Activated CD4-positive, alpha-beta T cell treated with anti-CD3 and anti-CD28 coated beads for 48 hours (primary cell): Measurements from ENCODE around the gene PARD3.

ENCODE experiments used
- DNase-seq: peaks from one replicate; pipeline ENCODE4 v3.0.0-alpha.2; 2020

PARD3 gene

DNA sequence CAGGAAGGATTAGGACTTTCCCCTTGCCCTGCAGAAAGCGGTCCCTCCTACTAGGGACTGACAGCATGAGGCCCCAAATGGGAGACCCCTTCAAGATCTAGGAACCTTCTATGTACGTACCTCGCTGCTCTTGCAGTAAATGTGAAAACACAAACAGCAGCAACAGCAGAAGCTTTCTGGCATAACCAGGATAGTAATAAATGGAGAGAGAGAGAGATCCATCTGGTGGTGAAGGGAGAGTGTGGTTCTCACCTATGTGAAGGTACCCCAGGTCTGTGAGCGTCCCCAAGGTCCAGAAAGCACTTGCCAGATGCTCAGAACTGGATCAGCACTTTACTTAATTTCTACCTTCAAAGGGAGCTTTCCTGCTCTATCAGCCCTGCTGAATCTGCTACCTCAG lies 592.7 kb downstream of the PARD3 start:
- DNase-seq = no peak

DNA sequence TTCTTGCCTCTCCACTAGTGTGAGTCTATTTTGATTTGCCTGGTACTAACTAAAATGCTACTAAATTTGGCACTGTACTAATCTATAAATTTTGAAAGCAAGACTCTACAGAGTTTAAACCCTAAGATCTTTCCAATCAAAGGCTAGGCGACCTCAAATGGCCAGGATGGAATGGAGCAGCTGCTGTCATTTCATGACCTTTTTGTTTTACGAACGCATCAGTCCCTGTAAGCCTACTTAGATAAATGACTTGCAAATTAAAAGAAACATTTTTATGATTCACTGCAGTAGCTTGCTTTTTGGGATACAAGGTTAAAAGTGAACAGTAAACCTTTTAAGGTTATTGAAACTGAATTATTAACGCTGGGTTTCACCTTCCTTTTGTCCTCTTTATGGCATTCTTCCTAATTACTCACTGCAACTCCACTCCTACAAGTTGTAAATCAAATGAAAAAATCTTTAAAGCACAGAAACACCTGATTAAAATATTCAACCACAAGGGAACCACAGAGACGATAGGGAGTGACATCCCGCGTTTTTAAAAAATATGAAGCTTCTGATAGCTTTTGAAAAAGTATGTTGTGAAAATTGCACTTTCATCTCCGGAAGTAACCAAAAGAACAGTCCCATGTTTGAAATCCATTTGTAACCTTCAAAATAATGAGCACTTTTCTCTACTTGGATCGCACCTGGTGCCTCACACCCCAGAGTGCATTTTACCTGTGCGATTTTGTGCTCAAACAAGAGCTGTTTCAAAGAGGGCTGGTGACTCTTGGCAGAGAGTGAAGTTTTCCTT lies 595.1 kb downstream of the PARD3 start:
- DNase-seq = no peak

DNA sequence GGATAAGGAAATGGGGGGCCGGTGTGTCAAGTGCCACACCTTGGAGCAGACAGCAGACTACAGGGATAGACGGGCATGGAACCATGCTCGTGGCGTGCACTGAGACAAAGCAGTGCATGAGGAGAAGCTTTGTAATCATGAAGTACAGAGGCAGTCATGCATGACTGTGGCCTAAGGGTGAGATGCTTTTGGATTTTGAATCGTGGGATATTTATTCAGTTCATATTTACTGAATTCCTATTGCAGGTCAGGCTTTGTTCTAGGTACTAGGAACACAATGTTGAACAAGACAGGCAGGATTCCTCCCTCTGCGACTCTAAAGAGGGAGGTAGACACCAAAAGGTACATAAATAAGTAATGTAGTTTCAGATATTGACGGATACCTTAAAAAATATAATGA lies 597.6 kb downstream of the PARD3 start:
- no peak for DNase-seq

DNA sequence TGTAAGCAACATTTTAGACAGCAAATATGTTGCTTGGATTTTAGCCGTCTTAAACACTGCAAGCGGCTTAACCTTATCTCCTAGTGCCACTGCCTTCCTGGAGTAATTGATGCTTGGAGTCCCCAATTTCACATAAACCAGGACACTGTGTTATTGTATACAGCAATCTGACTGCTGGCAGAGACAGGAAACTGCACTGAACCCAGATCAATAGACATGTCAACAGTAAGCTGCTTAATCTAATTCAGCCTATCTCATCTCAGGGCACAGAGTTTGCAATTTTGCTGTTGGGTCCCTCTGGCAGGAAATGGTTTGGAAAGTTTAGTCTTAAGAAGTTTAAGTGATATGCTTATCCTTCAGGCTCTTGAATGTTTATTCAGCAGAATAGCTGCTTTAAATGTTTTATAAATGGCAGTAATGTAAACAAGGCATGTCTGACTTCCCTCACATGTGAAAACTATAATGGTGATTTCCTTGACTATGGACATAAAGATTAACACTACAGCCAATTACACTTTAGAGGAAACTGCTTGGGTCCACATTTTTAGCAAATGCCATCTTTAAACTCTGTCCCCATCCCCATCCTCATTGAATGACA lies 598.6 kb downstream of the PARD3 start:
- no peak for DNase-seq

DNA sequence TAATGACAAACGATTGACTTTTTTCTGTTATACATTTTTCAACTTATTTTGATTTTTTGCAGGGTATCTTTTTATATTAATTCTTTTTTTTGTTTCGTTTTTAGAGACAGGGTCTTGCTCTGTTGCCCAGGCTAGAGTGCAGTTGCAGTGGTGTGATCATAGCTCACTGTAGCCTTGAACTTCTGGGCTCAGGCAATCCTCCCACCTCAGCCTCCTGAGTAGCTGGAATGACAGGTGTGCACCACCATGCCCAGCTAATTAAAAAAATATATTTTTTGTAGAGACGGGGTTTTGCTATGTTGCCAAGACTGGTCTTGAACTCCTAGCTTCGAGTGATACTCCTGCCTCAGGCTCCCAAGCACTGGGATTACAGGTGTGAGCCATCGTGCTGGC lies 601.3 kb downstream of the PARD3 start:
- no peak for DNase-seq

DNA sequence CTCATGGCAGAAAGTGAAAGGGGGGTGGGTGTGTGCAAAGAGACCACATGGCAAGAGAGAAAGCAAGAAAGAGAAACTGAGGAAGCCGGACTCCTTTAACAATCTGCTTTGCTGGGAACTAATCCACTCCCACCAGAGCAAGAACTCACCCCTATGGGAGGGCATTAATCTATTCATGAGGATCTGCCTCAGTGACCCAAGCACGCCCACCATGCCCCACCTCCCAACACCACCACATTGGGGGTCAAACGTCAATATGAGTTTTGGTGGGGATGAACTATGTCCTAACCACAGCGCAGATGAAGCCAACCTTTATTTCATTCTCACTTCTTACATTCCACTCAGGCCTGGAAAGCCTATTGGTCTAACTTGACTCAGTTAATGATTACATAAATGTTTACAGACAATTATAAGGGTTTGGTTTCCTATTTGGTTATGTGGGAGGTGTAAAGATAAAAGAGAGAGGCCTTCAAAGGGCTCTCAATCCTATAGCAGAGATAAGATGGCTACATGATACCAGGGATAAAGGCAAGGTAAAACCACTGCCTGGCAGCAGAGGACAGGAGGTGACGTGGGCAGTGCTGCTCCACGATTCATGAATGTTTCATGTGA lies 601.8 kb downstream of the PARD3 start:
- no peak for DNase-seq

DNA sequence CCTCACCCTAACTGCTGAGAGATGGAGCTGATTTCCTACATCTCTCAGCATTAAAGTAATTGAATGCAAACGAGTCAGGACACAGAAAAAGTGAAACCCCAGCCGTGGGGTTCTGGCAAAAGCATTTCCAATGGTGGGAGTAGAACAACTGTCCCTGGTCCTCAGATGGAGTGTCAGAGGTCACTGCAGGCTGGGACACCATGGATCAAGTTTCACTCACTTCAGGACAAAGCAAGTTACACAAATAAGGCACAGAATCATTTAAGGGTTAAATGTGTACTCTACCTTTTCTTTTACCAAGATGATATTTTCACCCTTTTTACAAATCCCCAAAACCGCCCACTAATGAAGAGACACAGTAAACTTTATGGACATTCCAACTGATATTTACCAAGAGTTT lies 607.8 kb downstream of the PARD3 start:
- DNase-seq = no peak

DNA sequence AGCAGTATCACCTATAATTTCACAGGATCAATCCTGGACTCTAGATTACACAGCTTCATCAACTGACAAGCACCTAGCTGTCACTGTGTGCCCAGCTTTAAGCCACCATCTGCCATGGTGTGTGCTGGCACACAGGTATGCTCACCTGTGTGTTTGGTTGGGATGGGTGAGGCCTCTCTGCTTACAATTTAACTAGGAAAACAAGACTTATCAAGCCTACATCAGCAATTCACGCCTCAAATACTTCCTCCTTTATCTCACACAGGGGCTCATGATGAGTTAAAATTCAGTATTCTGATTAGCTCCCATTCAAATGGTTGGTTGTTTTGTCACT lies 608.2 kb downstream of the PARD3 start:
- DNase-seq = no peak

DNA sequence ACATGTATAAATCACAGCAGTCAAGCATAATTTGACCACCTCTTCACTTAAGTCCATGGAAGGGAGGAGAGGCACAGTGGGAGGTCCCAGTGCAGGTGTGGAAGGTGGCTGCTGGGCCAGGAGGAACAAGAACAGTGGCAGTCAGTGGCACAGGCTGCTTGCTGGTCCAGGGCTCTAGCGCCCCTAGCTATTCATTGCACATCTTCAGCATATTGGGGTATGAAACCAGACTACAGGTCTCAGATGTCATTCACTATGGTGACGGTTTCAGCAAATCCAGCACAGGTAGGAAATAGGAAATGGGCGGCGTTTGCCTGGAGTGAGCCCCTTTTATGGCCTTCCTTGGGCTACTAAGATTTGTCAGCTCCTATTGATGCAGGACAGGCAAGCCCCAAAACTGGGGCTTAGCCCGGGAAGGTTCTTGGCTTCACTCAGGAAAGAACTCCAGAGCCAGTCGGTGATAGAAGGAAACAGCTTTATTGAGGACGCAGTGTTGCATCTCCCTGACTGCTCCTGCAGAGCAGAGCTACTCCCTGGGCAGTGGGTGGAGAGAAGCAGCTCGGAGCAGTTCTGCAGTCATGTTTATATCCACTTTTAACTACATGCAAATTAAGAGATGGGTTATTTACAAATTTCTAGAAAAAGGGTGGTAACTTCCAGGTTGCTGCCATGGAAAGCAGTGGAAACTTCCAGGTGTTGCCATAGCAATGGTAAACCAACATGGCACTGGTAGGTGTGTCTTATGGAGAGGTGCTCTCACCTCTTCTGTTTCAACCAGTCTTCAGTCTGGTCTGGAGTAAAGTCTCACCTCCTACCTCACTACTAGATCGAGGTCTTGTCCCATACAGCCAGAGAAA lies 608.8 kb downstream of the PARD3 start:
- DNase-seq = no peak

DNA sequence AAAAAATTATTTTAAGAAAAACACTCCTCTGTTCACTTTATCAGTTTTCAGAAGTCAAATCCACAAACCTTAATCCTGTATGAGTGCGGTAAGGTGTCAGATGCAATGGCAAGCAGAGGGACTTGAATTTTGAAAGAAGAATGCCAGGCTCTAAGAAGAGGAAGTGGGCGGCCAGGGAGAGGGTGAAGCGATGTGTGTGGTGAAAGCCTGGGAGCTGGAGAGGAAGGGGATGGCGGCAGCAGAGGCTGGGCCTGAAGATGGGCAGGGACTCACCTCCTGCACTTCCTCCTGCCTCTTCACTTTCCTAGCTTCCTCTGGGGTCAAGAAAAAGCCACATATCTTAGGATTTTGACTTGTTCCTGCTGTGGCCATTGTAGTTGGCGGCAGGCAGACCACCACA lies 609.6 kb downstream of the PARD3 start:
- DNase-seq = no peak

DNA sequence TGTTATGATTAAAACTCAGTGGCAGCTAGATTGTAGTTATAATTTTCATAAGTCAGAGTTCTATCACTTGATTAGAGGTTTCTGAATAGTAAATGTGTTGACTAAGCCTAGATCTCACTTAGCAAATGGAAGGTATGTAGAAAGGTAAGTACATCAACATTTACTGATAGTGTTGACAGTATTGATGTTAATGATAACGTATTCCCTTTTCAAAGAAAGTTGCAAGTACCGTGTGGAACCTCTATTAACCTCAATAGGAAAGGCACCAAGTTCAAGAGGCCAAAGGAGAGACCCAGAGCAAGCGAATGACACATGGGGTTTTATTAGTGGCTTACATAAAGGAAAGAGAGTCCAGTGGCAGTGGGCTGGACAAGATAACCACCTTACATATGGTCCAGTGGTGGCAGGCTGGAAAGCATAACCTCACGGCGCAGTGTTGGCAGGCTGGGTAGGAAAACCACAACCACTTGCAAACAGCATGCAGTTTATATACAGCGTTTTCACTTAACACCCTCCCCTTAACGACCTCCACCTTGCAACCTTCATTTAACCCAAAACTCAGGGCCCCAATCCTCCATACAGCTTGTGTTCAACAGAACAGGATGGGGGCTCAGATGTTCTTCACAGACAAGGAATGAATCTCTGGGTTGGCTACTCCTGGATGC lies 611.0 kb downstream of the PARD3 start:
- no peak for DNase-seq

DNA sequence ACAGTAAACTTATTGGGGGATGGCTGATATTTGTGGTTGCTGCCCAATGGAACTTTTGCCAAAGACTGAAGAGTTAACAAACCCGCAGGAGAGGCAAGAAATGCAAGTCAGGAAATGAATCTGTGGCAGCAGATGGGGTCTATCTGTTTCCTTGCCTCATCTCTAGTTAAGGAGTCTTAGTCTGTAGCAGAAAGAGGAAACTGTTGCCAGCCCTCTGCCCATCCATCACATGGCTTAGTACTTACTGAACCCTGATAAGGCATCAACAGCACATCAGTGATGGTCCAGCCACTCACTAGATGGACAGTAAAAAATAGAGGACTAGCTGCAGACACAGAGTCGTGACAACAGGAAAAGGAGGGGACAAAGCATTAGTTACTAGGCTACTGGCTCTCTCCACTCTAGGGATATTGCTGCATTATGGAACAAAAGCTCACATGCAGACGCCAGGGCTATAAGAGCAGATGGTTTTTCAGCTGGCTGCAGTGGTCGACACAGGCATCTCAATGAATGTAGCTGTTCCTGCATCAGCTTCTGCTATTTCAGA lies 614.7 kb downstream of the PARD3 start:
- no peak for DNase-seq

DNA sequence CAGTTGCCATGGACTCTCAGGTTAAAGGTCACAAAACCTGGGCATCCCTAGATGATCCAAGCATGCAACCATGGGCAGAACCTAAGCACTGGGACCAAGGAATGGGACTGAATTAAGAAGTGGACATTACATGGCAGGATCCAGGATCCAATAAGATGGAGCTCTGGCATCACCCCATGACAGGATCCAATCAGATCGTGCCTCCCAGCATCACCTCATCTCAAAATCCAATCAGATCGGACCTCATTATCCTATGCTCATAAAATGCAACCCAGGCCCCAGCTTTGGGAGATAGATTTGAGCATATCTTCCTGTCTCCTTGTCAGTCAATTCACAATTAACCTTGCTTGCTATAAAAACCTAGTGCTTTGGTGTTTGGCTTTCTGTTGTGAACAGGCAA lies 616.1 kb downstream of the PARD3 start:
- DNase-seq = no peak

DNA sequence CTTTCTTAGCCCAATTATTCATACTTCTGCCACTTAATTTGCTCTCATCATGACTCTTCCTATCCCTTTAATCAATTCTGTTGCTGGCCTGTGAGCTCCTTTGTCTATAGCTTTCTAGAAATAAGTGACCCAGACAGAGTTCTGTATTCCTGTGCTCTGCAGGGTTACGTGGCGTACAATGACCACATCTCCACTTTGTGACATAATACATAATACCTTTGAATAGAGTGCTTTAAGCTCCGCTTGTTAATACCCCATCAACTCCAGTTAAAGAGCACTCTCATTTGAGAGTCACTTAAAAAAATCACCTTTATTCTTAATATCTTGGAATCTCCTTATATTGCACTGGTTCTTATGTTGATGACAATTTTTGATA lies 619.0 kb downstream of the PARD3 start:
- no peak for DNase-seq

DNA sequence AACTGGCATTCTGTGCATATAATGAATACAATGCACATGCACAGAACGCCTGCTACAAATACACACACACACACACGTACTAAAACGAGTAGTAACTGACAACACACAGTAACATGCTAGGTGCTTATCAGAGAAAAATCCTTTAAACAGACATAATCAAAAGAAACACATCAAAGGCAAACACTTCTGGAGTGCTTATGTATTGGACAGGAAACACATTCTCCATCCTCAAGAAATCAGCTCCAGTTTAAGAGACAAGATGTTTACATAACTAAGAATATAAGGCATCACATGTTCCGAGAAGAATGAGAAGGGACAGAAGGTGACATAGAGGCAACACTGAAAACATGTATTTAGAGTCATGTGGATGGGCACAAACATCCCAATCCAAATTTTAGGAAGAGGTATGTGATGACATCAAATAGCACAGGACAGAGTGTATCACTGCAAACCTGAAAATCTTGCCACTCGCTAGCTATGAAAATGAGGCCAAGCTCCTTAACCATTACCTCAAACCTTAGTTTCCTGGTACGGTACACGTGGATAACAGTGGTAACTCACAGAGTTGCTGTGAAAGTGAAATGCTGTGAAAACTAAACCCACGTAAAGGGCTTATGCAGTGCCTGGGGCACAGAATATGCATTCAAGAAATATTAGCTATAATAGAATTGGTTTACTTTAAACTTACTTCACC lies 619.6 kb downstream of the PARD3 start:
- no peak for DNase-seq

DNA sequence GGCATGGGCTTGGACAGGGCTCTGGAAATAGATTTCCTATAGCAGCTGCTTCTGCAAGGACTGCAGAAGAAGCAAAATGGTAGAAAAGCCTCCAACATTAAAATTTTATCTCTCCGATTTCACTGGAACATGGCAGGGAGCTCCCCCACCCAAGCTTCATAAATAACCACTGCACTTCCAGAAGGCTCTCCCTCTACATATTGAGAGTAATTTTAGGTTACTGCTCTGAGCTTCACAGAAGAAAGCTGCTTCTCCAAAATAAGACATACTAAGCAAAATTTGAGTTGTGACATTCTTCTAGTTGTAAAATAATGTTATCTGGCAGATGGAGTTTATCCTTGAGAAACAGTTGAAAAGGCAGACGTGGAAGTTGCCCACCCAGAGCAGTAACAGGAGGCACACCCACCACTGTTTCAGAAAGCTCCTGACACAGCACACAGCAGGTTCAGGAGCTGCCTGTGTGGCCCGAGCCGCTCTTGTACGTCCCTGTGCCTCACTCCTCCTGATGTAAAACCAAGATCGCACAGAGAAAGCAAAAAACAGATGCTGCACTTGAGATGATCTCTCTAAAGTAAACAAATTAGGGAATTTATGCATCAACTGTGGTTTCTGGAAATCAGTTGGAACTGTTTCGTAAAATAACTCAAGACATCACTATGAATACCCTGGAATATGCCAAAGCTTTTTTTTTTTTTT lies 621.0 kb downstream of the PARD3 start:
- no peak for DNase-seq

DNA sequence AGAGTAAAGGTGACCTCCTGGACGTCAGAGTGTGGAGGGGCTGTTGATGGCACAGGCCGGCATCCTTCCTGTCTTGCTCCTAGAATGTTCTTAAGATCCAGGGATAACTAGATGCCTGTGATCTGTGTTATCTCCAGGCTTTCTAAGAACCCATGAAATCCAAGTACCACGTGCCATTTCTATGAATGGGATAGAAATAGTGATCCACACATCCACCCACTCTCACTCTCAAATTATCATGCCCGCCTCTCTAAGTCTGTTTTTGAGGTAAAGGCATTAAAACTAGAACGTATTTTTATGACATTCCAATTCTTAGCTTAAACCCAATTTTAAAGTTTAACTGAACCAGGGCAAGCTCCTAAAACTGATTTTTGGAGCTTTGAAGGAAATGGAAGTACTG lies 622.5 kb downstream of the PARD3 start:
- DNase-seq = no peak

DNA sequence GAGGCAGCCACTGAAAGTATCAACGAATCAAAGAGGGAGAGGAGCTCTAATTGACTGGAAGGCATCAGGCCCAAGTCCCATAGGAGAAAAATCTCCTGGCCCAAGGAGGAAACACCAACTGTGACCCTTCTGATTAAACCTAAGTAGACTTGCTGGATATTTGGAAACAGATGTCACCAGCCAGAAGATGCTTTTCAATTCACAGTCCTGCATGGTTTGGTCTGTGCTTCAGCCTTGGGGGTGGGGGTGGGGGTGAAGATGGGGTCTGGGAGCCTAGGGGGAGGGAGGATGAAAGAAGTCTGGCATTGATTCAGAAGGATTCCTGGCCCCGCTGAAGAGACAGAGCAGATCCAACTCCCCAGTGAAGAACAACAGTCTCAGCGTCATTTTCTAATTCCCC lies 623.7 kb downstream of the PARD3 start:
- no peak for DNase-seq

DNA sequence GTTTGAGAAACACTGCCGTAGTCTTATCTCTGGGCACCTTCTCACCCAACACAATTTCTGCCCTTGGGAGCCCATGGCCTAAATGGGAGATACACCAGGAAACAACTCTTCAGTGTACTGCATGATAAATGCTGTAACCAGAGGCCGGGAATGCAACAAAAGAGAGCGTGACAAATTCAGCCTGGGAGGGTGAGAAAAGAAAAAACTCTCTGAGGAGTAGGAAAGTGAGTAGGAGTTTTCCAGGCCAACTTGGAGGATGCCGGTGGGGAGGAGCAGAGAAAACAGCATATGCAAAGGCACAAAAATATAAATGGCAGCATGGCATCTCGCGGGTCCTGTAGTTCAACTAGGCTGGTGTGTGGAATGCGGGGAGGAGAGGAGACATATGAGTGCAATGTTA lies 624.5 kb downstream of the PARD3 start:
- no peak for DNase-seq

DNA sequence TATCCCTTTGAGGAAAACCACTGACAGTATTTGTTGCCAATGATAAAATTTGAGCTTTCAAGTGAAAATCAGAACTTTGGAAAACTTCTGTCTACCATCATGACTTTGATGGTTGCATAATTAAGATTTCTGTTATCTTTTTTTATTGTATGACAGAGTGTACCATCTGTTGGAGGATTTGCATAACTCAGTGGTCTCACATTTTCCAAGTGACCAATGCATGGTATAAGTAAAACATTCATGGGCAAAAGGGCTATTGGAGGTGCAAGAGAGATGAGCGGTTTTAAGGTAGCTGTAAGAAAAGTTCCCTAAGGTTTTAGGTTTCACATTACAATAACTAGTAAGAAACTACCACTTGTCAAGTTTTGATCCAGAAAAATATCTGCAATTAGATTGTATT lies 625.3 kb downstream of the PARD3 start:
- DNase-seq = no peak

DNA sequence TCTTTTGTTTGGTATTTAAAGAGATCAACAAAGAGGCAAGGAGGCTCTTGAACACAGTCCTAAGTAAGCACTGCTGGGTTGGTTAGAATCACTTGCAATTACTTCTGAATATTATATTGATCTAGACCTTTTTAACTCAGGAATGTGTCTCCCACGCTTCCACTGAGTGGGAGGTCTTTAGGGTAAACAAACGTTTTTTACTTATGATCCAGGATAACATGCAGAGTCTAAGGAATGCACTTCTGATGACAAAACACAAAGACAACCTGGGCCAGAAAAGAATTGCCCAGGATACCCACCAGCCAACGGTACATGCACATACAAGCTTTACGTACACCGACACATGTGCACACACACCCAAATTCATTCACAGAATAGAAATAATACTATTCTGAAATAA lies 626.9 kb downstream of the PARD3 start:
- no peak for DNase-seq

DNA sequence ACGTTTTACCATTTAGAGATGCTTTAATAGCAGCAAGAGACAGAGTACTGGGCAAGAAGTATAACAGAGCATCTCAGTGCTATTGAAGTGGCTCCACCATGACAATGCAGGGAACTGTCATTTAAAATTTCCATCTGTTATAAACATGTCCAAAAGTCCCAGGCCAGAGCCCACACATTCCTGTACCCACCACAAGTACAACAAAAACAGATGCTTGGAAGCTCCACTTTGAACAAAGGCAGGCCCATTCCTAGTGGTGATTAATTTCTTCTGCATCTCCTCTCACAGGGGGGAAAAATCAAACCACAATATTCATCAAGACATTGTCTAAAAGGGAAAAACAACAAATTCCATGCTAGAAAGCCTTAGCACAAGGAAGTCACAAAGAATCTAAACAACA lies 627.9 kb downstream of the PARD3 start:
- no peak for DNase-seq
